Loucy (cell line): ENCODE results near the gene C17orf107.

Source experiments
- H2AFZ ChIP-seq: fragments of 200-600 bp; sonication (generic); 2 replicates; pipeline ENCODE4 v1.6.0; 2016; ENCODE audit warnings: antibody characterized with exemption, mild to moderate bottlenecking, low read length, moderate library complexity
- H3F3A ChIP-seq: fragments of 200-600 bp; 2 replicates; pipeline ENCODE4 v1.6.0; 2016; ENCODE audit warnings: antibody characterized with exemption, low read depth, mild to moderate bottlenecking
- H3K27me3 ChIP-seq: fragments of 200-600 bp; sonication (generic); 2 replicates; pipeline ENCODE4 v1.6.1; 2014; ENCODE audit warnings: low read length, mild to moderate bottlenecking; ENCODE audit not compliant: insufficient read depth, poor library complexity, severe bottlenecking
- H3K36me3 ChIP-seq: fragments of 200-600 bp; sonication (generic); 2 replicates; pipeline ENCODE4 v1.6.1; 2016; ENCODE audit warnings: low read length; ENCODE audit not compliant: insufficient read depth
- H3K4me1 ChIP-seq: fragments of 200-600 bp; sonication (generic); 2 replicates; pipeline ENCODE4 v1.5.1; 2014; ENCODE audit warnings: low read length, mild to moderate bottlenecking; ENCODE audit not compliant: insufficient read depth, poor library complexity, severe bottlenecking
- H3K4me2 ChIP-seq: fragments of 200-600 bp; sonication (generic); 2 replicates; pipeline ENCODE4 v1.6.0; 2014; ENCODE audit warnings: antibody characterized with exemption, low read length, low read depth, mild to moderate bottlenecking; ENCODE audit not compliant: poor library complexity, severe bottlenecking
- H3K4me3 ChIP-seq: fragments of 200-600 bp; sonication (generic); 2 replicates; pipeline ENCODE4 v1.5.1; 2014; ENCODE audit warnings: low read length, mild to moderate bottlenecking, mixed read lengths; ENCODE audit not compliant: poor library complexity, severe bottlenecking
- H3K79me2 ChIP-seq: fragments of 200-600 bp; sonication (generic); 2 replicates; pipeline ENCODE4 v1.6.1; 2014; ENCODE audit warnings: low read length; ENCODE audit not compliant: insufficient read depth
- H3K9ac ChIP-seq: fragments of 200-600 bp; sonication (generic); 2 replicates; pipeline ENCODE4 v1.6.0; 2014; ENCODE audit warnings: mild to moderate bottlenecking, low read depth, low read length, moderate library complexity; ENCODE audit not compliant: poor library complexity, severe bottlenecking
- H3K9me2 ChIP-seq: fragments of 200-600 bp; sonication (generic); replicated peaks from 2 replicates; pipeline ENCODE4 v1.6.1; 2016; ENCODE audit warnings: low read depth, low read length, mixed read lengths
- H3K9me3 ChIP-seq: fragments of 200-600 bp; sonication (generic); 2 replicates; pipeline ENCODE4 v1.6.1; 2014; ENCODE audit warnings: mild to moderate bottlenecking, antibody characterized with exemption, low read length, low read depth; ENCODE audit not compliant: insufficient read depth
- H4K20me1 ChIP-seq: fragments of 200-600 bp; sonication (generic); 2 replicates; pipeline ENCODE4 v1.6.0; 2014; ENCODE audit warnings: antibody characterized with exemption, low read length, mild to moderate bottlenecking; ENCODE audit not compliant: insufficient read depth, poor library complexity, severe bottlenecking
- EZH2phosphoT487 ChIP-seq: fragments of 200-600 bp; IDR thresholded peaks from 2 replicates; pipeline ENCODE4 v1.6.1; 2018; ENCODE audit warnings: antibody characterized with exemption, mild to moderate bottlenecking, moderate library complexity, borderline replicate concordance
- TF ChIP-seq, protein P1 (sequence below): fragments of 200-600 bp; sonication (generic); conservative IDR thresholded peaks from 2 replicates; pipeline ENCODE4 v1.5.1; 2014; ENCODE audit warnings: mild to moderate bottlenecking, antibody characterized with exemption, low read length

C17orf107 gene

DNA sequence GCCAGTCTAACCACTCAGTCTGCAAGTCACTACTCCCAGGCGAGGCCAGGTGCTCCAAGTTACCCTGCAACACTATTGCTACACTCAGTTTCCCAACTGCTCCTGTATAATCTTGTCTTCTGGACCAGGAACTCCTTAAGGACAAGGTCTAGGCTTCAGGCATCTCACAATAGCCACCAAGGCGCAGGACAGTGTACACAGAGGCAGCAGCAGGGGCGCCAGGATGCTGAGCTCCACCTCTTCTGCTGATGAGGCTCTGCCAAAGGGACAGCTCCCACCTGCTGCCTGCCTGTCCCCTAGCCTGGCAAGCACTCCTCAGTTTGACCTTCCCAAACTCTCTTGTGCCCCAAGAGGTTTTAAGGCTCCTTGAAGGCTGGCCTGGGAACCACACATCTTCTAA, 37.1 kb downstream of the C17orf107 start:
- Histone ChIP-seq H3F3A (peaks cover 12% of the 10 kb centered on the region), H3K9me2 (no peaks in the 10 kb centered on the region), H2AFZ (no peak overlapping the region), H3K79me2 (peaks cover 42% of the 10 kb centered on the region), H3K27me3 (no peaks in the 10 kb centered on the region), H3K4me2 (peak overlapping the region; percentile 3), H3K4me1 (peaks cover 55% of the 10 kb centered on the region), H4K20me1 (peaks cover 13% of the 10 kb centered on the region), H3K4me3 (no peak overlapping the region), H3K9ac (peak overlapping the region; percentile 52), H3K36me3 (no peaks in the 10 kb centered on the region), H3K9me3 (no peaks in the 10 kb centered on the region)
- no peak for TF ChIP-seq EZH2phosphoT487
- TF ChIP-seq, protein P1, sequence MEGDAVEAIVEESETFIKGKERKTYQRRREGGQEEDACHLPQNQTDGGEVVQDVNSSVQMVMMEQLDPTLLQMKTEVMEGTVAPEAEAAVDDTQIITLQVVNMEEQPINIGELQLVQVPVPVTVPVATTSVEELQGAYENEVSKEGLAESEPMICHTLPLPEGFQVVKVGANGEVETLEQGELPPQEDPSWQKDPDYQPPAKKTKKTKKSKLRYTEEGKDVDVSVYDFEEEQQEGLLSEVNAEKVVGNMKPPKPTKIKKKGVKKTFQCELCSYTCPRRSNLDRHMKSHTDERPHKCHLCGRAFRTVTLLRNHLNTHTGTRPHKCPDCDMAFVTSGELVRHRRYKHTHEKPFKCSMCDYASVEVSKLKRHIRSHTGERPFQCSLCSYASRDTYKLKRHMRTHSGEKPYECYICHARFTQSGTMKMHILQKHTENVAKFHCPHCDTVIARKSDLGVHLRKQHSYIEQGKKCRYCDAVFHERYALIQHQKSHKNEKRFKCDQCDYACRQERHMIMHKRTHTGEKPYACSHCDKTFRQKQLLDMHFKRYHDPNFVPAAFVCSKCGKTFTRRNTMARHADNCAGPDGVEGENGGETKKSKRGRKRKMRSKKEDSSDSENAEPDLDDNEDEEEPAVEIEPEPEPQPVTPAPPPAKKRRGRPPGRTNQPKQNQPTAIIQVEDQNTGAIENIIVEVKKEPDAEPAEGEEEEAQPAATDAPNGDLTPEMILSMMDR = no peak

DNA sequence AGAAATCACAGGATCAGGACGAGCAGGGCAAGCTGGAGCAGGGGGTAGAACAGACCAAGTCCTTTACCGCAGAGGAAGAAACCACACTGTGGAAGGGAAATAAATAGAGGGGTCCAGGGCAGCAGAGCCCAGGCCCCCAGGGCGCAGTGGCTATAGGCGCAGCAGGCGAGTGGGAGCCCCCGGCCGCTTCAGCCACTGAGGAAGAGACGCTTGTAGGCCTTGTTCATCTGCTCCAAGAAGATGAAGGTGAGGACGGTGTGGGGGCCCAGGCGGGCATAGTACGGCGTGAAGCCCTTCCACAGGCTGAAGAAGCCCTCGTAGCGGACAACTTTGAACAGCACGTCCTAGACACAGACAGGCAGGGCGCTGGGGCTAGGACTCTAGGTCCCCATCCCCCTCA, 38.2 kb downstream of the C17orf107 start:
- Histone ChIP-seq H3K9me2 (no peaks in the 10 kb centered on the region), H3K79me2 (peaks cover 53% of the 10 kb centered on the region), H4K20me1 (peaks cover 24% of the 10 kb centered on the region), H3K9me3 (no peaks in the 10 kb centered on the region), H3K4me1 (peaks cover 66% of the 10 kb centered on the region), H3F3A (peaks cover 12% of the 10 kb centered on the region), H3K4me3 (no peak overlapping the region), H3K4me2 (peak overlapping the region; percentile 3), H3K9ac (peak overlapping the region; percentile 99), H3K27me3 (no peaks in the 10 kb centered on the region), H2AFZ (no peak overlapping the region), H3K36me3 (peaks cover 5% of the 10 kb centered on the region; the same call in 1 of the 2 replicates)
- TF ChIP-seq EZH2phosphoT487 = no peak
- TF ChIP-seq, protein P1 = no peak

DNA sequence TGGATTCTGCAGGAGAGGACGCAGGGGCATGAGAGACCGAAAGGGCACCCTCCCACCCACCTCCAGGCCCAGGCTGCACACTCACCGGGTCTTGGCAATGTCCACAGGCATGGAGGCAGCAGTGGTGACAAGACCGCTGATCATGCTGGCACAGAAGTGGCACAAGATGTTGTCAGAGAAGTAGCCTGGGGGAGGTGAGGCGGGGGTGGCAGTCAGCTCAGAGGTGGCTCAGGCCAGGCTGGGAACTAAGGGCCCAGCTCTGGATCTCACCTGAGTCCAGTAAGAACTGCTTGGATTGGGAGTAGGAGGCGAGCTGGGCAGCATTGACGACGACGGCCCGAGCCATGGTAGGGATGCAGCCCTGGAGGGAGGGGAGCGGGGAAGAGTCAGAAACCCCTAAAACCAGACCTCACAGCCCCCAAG, 38.7 kb downstream of the C17orf107 start:
- peaks cover 69% of the 10 kb centered on the region for H3K4me1 ChIP-seq
- H3K9me3 ChIP-seq = no peaks in the 10 kb centered on the region
- TF ChIP-seq, protein P1 = no peak
- no peak for TF ChIP-seq EZH2phosphoT487
- H3K36me3 ChIP-seq = peaks cover 10% of the 10 kb centered on the region; the same call in 1 of the 2 replicates
- no peak overlapping the region for H2AFZ ChIP-seq
- H4K20me1 ChIP-seq = peaks cover 29% of the 10 kb centered on the region
- peaks cover 12% of the 10 kb centered on the region for H3F3A ChIP-seq
- H3K27me3 ChIP-seq = no peaks in the 10 kb centered on the region
- peak overlapping the region; percentile 98 for H3K4me2 ChIP-seq
- peak overlapping the region; percentile 99 for H3K9ac ChIP-seq
- peak overlapping the region; percentile 90 for H3K4me3 ChIP-seq
- peaks cover 59% of the 10 kb centered on the region for H3K79me2 ChIP-seq
- no peaks in the 10 kb centered on the region for H3K9me2 ChIP-seq
